Measurements from ENCODE around the gene SPATA46.

DNA sequence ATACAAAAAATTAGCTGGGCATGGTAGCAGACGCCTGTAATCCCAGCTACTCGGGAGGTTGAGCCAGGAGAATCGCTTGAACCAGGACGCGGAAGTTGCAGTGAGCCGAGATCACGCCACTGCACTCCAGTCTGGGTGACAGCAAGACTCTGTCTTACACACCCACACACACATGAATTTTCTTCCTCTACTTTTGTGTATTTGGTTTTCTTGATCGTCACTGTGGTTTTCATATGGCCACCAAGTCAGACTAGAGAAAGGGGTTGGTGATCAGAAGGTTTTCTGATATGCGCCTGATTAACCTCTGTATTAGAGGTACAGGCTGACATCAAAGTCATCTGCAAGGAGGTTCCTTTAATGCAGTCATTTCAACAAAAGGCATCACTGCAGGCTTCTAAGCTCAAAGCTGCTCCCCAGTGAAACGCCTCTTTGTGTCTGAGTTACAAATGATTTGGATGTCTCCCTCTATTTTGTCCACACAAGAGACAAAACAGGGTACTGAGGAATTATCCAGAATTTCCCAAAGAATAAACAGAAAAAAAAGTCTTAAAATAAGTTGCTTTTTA lies 24.2 kb upstream of the SPATA46 start:
- TF ChIP-seq POLR2AphosphoS5 (IDR thresholded peaks at IDR 0.05; ENCODE audit: low read depth): no peak
- TF ChIP-seq, protein P1, sequence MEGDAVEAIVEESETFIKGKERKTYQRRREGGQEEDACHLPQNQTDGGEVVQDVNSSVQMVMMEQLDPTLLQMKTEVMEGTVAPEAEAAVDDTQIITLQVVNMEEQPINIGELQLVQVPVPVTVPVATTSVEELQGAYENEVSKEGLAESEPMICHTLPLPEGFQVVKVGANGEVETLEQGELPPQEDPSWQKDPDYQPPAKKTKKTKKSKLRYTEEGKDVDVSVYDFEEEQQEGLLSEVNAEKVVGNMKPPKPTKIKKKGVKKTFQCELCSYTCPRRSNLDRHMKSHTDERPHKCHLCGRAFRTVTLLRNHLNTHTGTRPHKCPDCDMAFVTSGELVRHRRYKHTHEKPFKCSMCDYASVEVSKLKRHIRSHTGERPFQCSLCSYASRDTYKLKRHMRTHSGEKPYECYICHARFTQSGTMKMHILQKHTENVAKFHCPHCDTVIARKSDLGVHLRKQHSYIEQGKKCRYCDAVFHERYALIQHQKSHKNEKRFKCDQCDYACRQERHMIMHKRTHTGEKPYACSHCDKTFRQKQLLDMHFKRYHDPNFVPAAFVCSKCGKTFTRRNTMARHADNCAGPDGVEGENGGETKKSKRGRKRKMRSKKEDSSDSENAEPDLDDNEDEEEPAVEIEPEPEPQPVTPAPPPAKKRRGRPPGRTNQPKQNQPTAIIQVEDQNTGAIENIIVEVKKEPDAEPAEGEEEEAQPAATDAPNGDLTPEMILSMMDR (conservative IDR thresholded peaks at IDR 0.05; ENCODE audit: low read depth in 2 of 2): no peak
- TF ChIP-seq EZH2 (IDR thresholded peaks at IDR 0.05; ENCODE audit: low read depth, unreplicated experiment): no peak
- TF ChIP-seq, protein P2, sequence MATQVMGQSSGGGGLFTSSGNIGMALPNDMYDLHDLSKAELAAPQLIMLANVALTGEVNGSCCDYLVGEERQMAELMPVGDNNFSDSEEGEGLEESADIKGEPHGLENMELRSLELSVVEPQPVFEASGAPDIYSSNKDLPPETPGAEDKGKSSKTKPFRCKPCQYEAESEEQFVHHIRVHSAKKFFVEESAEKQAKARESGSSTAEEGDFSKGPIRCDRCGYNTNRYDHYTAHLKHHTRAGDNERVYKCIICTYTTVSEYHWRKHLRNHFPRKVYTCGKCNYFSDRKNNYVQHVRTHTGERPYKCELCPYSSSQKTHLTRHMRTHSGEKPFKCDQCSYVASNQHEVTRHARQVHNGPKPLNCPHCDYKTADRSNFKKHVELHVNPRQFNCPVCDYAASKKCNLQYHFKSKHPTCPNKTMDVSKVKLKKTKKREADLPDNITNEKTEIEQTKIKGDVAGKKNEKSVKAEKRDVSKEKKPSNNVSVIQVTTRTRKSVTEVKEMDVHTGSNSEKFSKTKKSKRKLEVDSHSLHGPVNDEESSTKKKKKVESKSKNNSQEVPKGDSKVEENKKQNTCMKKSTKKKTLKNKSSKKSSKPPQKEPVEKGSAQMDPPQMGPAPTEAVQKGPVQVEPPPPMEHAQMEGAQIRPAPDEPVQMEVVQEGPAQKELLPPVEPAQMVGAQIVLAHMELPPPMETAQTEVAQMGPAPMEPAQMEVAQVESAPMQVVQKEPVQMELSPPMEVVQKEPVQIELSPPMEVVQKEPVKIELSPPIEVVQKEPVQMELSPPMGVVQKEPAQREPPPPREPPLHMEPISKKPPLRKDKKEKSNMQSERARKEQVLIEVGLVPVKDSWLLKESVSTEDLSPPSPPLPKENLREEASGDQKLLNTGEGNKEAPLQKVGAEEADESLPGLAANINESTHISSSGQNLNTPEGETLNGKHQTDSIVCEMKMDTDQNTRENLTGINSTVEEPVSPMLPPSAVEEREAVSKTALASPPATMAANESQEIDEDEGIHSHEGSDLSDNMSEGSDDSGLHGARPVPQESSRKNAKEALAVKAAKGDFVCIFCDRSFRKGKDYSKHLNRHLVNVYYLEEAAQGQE (IDR thresholded peaks at IDR 0.05; ENCODE audit: unreplicated experiment): no peak
